Thoracic aorta (tissue), 2 donors: ENCODE data around the gene PTPN2. TPM values are rescaled to one million over a fixed set of nuclear protein-coding genes. Genes with fewer than 3 reads are reported as not detected.

Source experiments
- ATAC-seq: fragments of 150-250 bp; one replicate; pipeline ENCODE4 v1.8.0; 2017; ENCODE audit warnings: low read depth; ENCODE audit not compliant: insufficient number of reproducible peaks, low FRiP score
- DNase-seq: peaks from one replicate; pipeline ENCODE4 v3.0.0-alpha.2; 2020; ENCODE audit warnings: low spot score
- H3K27ac ChIP-seq, 2 donors: fragments of 200-600 bp; sonication (generic); 1 replicate in 1 of 2; 2 replicates in 1 of 2; pipeline ENCODE4 v1.5.1; 2016; ENCODE audit warnings: mild to moderate bottlenecking in 2 of 2, moderate library complexity in 2 of 2
- H3K27me3 ChIP-seq: fragments of 200-600 bp; sonication (generic); replicated peaks from 2 replicates; pipeline ENCODE4 v1.6.0; 2016; ENCODE audit warnings: mild to moderate bottlenecking; ENCODE audit not compliant: insufficient read depth
- H3K36me3 ChIP-seq: fragments of 200-600 bp; sonication (generic); one replicate; pipeline ENCODE4 v1.5.1; 2016
- H3K4me1 ChIP-seq, 2 donors: fragments of 200-600 bp; sonication (generic); 1 replicate in 1 of 2; 2 replicates in 1 of 2; pipeline versions ENCODE4 v1.5.1 to v1.6.0; 2016; ENCODE audit warnings: low read depth in 2 of 2, mild to moderate bottlenecking in 1 of 2; ENCODE audit not compliant: control insufficient read depth in 1 of 2
- H3K4me3 ChIP-seq: fragments of 200-600 bp; sonication (generic); 2 replicates; pipeline ENCODE4 v1.5.1; 2016; ENCODE audit warnings: mild to moderate bottlenecking
- H3K9me3 ChIP-seq: fragments of 200-600 bp; sonication (generic); 2 replicates; pipeline ENCODE4 v1.5.1; 2016
- total RNA-seq, 2 donors: library from RNA; depleted of rRNA; stranded (reverse); fragments of >200 nt; gene quantifications; one replicate each; pipeline versions ENCODE4 v1.1.0 to v1.2.3, GENCODE V29; 2016
- TF ChIP-seq, protein P1 (sequence below): fragments of 200-600 bp; sonication (generic); IDR thresholded peaks from one replicate; pipeline ENCODE4 v1.5.1; 2019; ENCODE audit warnings: antibody characterized with exemption

Gene PTPN2
- total RNA-seq, 2 donors from 2014 or later = 29.4 to 62.8 TPM

DNA sequence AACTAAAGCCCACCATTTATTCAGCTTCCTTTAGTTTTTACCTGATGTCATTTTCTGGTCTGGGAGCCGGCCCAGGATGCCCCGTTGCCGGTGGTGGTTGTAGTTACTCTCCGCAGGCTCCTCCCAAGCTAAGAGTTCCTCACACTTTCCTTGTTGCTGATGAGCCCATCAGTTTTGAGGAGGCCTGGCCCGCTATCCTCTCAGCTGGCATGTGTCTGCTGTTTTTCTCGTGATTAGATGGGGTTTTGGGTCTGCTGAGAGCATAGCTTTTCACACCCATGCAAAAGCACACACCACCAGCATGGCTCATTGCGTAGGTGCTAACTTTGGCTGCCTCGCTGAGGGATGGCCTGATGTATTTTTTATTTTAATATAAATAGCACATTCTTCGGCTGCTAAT, 109.1 kb downstream of the PTPN2 start:
- H3K9me3 ChIP-seq = no peaks in the 10 kb centered on the region
- H3K27ac ChIP-seq = no peak overlapping the region
- H3K27me3 ChIP-seq = no peaks in the 10 kb centered on the region
- DNase-seq (no peak), ATAC-seq (no peak)
- no peak overlapping the region for H3K4me3 ChIP-seq
- no peaks in the 10 kb centered on the region for H3K4me1 ChIP-seq
- no peaks in the 10 kb centered on the region for H3K36me3 ChIP-seq
- TF ChIP-seq, protein P1, sequence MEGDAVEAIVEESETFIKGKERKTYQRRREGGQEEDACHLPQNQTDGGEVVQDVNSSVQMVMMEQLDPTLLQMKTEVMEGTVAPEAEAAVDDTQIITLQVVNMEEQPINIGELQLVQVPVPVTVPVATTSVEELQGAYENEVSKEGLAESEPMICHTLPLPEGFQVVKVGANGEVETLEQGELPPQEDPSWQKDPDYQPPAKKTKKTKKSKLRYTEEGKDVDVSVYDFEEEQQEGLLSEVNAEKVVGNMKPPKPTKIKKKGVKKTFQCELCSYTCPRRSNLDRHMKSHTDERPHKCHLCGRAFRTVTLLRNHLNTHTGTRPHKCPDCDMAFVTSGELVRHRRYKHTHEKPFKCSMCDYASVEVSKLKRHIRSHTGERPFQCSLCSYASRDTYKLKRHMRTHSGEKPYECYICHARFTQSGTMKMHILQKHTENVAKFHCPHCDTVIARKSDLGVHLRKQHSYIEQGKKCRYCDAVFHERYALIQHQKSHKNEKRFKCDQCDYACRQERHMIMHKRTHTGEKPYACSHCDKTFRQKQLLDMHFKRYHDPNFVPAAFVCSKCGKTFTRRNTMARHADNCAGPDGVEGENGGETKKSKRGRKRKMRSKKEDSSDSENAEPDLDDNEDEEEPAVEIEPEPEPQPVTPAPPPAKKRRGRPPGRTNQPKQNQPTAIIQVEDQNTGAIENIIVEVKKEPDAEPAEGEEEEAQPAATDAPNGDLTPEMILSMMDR = no peak

DNA sequence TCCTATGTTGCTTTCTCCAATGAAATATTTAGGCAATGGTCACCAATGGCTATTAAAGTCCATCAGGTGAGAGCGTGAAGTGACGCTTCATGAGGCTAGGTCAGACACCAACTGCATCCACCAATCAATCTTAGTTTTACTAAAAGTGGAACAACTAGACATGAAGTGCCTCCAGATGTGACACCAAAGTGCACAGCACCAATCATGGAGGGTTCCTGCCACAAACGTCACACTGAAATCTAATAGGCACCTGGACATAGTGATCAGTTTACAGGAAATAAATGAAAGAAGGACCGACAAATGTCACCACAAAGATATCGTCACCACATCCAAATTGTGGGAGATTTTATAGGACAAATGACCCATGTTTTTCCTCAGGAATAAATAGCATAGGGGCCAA, 110.7 kb downstream of the PTPN2 start:
- Histone ChIP-seq H3K27me3 (no peaks in the 10 kb centered on the region), H3K9me3 (no peaks in the 10 kb centered on the region), H3K36me3 (no peaks in the 10 kb centered on the region), H3K4me1 (no peaks in the 10 kb centered on the region), H3K27ac (no peak overlapping the region), H3K4me3 (no peak overlapping the region)
- no peak for ATAC-seq
- DNase-seq = no peak
- TF ChIP-seq, protein P1 = no peak

DNA sequence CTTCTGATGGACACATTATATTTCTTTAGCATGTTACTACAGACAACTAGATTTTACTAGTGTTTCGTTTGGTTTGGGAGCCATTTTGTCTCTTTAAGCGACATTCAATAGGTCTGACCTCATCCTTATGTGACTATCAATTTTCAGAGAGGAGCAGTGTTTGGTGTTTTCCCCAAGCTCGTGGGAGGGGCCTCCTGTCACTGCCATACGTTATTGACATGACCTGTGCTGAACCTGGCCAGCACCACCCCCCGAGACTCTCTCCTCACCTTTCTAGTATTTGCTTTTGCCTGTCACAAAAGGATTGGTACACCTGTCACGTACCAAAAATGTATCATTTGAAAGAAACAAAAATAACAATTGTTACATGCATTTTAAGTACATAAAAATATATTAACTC, 111.9 kb downstream of the PTPN2 start:
- no peaks in the 10 kb centered on the region for H3K36me3 ChIP-seq
- H3K4me1 ChIP-seq = no peaks in the 10 kb centered on the region
- TF ChIP-seq, protein P1 = no peak
- DNase-seq (no peak), ATAC-seq (no peak)
- H3K27ac ChIP-seq = no peak overlapping the region
- no peak overlapping the region for H3K4me3 ChIP-seq
- no peaks in the 10 kb centered on the region for H3K9me3 ChIP-seq
- no peaks in the 10 kb centered on the region for H3K27me3 ChIP-seq

DNA sequence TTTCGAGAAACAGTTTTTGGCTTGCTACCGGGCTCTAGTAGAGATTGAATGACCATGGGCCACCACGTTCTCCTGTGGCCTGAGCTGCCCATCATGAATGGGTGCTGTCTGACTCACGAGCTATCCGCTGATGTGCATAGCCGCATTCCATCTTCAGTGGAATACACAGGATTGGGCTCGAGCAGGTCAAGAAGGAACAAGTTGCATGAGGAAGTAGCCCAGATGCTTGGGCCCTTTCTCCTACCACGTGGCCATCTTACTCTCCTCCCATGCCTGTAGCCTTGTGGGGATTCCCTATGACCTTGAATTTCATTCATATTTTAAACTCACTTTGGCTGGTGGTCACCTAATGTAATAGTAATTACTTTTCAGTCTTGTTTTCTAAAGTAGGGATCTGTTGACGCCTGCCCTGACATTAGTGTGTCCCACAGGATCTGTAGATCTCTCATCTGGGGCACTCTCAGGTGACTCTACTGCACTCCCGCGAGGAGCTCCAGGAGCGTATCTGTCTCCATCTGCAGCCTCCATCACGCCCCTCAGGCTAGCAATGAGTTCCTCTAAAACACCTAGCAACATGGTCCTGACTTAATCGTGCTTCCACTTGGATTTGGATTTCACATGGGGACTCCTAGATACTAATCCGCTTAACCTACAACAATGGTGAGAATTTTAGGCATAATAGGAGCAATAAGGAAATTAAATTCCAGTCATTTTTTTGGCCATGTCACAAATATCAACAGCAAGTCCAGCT, 113.4 kb downstream of the PTPN2 start:
- ATAC-seq (no peak), DNase-seq (no peak)
- no peaks in the 10 kb centered on the region for H3K9me3 ChIP-seq
- H3K4me3 ChIP-seq = no peak overlapping the region
- no peaks in the 10 kb centered on the region for H3K36me3 ChIP-seq
- no peaks in the 10 kb centered on the region for H3K27me3 ChIP-seq
- H3K4me1 ChIP-seq = no peaks in the 10 kb centered on the region
- H3K27ac ChIP-seq = no peak overlapping the region
- TF ChIP-seq, protein P1 = no peak

DNA sequence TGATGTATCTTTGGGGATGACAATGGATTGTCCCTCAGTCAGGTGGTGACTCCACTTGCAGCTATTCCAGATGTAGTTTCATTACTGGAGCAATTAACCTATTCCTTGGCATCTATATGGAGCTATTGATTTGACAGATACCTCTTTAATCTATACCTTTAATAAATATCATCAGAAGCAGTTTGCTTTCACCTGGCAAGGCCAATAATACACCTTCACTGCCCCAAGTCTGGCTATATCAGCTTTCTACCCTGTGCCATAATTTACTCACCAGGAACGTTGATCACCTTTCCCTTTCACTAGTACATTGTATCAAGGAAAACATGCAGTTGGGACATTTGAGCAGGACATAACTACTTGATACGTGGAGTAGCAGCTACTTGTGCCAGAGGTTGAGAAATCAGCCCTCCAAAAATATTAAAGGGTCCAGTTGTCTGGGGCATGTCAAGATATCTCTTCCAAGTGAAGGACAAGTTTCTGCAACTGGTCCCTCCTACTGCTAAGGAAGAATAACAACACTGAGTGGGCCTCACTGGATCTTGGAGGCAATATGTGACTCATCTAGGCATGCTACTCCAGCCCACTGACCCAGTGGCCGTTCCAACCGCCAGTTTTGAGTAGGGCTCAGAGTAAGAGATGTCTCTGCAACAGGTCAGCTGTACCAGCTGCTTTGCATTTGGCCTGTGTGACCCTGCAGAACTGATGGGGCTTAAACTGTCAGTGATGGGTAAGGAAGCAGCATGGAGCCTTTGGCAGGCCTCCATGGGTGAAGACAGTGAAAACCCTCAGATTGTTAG, 114.2 kb downstream of the PTPN2 start:
- Histone ChIP-seq H3K27me3 (no peaks in the 10 kb centered on the region), H3K36me3 (no peaks in the 10 kb centered on the region), H3K9me3 (no peaks in the 10 kb centered on the region), H3K27ac (no peak overlapping the region), H3K4me1 (no peaks in the 10 kb centered on the region), H3K4me3 (no peak overlapping the region)
- TF ChIP-seq, protein P1 = no peak
- no peak for ATAC-seq
- no peak for DNase-seq
